Measurements from ENCODE around the gene INTS11.

Gene INTS11

DNA sequence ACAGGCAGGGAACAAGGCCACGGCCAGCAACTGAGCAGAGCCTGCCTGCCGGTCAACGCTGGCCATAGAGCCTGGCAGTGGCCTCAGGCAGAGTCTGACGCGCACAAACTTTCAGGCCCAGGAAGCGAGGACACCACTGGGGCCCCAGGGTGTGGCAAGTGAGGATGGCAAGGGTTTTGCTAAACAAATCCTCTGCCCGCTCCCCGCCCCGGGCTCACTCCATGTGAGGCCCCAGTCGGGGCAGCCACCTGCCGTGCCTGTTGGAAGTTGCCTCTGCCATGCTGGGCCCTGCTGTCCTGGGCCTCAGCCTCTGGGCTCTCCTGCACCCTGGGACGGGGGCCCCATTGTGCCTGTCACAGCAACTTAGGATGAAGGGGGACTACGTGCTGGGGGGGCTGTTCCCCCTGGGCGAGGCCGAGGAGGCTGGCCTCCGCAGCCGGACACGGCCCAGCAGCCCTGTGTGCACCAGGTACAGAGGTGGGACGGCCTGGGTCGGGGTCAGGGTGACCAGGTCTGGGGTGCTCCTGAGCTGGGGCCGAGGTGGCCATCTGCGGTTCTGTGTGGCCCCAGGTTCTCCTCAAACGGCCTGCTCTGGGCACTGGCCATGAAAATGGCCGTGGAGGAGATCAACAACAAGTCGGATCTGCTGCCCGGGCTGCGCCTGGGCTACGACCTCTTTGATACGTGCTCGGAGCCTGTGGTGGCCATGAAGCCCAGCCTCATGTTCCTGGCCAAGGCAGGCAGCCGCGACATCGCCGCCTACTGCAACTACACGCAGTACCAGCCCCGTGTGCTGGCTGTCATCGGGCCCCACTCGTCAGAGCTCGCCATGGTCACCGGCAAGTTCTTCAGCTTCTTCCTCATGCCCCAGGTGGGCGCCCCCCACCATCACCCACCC, 6.9 kb upstream of the INTS11 start, which contains the start of gene TAS1R3:
Gene TAS1R3 (plus strand): TSS at position 213 of the 898 bp plus-strand sequence. CDS start 66 bp downstream, at position 279.
- no peak for DNase-seq (ENCODE audit: low read depth)
- no peak within 1 kb of the TSS for H3K4me3 ChIP-seq (ENCODE audit: low read length)
- no peak for TF ChIP-seq CTCF (conservative IDR thresholded peaks at IDR 0.05; ENCODE audit: low read depth, low read length)

DNA sequence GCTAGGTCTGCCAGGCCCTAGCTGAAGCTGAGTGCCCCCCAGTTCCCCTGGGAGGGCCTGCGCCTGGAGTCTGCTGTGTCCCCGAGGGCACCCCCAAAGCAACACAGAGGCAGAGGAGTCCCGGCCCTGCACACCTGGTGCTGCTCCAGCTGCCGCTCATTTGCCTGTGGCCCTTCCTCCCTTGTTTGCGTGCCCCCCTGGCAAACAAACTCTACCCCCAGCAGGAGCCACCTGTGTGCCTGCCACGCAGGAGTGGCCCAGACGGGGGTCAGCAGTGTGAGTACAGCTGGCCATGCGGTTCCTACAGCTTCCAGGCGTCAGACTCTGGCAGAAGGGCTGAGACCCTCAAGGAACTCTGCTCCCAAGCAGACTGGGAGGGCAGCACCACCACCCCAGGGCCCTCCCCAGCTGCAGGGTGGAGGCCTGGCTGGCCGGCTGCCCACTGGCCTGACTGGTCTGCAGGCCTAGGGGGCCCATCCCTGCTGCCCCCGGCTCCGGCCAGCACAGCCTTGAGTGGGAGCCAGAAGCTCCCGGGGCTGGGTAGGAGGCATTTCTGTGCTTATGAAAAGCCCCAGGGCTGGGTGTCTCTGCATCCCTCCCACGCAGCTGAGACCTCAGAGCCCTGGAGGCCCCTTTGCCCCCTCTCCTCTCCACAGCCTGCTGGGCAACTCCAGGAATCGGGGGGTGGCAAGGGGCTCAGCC, 6.1 kb upstream of the INTS11 start:
- DNase-seq (ENCODE audit: low read depth) = no peak
- H3K4me3 ChIP-seq (ENCODE audit: low read length) = no peak overlapping the region
- TF ChIP-seq CTCF (conservative IDR thresholded peaks at IDR 0.05; ENCODE audit: low read depth, low read length) = no peak

DNA sequence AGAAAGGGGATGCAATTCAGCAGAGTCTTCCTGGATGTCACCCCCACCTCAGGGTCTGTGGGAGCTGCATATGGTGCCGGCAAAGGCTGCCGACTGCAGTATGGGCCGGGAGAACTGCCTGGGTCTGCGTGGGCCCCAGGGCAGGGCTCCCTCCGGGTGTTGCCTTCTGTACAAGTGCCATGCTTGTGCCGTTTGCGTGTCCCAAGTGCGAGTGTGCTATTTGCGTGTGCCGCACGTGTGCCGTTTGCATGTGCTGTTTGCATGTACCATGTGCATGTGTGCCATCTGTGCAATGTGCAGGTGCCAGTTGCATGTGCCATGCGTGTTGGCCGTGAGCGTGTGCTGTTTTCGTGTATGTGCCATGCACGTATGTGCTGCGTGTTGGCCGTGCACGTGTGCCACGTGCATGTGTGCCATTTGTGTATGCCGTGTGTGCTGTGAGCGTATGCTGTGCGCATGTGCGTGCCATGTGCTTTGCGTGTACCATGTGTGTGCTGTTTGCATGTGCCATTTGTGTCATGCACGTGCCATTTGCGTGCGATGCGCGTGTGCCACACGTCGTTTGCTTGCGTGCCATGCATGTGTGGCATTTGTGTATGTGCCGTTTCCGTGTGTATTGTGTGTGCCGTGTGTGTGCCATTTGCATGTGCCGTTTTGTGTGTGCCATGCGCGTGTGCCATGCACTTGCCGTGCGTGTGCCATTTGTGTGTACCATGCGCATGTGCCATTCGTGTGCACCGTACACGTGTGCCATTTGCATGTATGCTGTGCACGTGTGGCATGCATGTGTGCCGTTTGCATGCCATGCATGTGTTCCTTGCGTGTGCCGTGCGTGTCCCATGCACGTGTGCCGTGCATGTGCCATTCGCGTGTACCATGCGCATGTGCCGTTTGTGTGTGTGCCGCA, 5.1 kb upstream of the INTS11 start:
- no peak overlapping the region for H3K4me3 ChIP-seq (ENCODE audit: low read length)
- DNase-seq (ENCODE audit: low read depth) = no peak
- TF ChIP-seq CTCF (conservative IDR thresholded peaks at IDR 0.05; ENCODE audit: low read depth, low read length) = no peak

DNA sequence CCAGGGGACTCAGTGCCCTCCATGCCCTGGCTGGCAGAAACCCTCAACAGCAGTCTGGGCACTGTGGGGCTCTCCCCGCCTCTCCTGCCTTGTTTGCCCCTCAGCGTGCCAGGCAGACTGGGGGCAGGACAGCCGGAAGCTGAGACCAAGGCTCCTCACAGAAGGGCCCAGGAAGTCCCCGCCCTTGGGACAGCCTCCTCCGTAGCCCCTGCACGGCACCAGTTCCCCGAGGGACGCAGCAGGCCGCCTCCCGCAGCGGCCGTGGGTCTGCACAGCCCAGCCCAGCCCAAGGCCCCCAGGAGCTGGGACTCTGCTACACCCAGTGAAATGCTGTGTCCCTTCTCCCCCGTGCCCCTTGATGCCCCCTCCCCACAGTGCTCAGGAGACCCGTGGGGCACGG, 3.8 kb upstream of the INTS11 start:
- no peak overlapping the region for H3K4me3 ChIP-seq (ENCODE audit: low read length)
- no peak for DNase-seq (ENCODE audit: low read depth)
- no peak for TF ChIP-seq CTCF (conservative IDR thresholded peaks at IDR 0.05; ENCODE audit: low read depth, low read length)

- no peak for DNase-seq (ENCODE audit: low read depth)
- TF ChIP-seq CTCF (conservative IDR thresholded peaks at IDR 0.05; ENCODE audit: low read depth, low read length) = no peak
- no peak overlapping the region for H3K4me3 ChIP-seq (ENCODE audit: low read length)
Measured at GRCh38 chr1:1327291-1327690, 2.8 kb upstream of the INTS11 start.

DNA sequence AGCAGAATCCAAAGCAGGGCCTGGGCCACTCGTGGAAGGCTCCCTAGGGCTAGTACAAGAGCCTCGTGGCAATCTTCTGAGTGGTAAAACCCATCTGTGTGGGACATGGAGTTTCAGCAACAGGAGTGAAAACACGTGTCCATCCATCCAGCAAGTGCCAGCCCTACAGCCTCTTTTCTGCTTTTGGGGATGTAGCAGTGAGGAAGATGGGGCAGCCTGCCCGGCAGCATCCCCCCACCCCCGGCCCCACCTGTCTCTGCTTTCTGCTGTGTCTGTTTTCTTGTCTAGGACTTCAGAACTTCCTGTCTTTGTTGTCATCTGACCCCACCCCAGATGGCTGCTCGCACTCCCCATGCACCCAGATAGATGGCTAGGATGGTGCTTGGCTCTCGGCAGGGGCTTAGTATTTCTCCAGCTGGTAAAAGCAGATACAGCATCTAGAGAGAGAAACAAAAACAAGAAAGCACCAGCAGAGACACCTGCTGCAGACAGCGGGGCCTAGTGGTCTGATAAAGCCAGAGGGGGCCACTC, 1.7 kb upstream of the INTS11 start:
- TF ChIP-seq CTCF (conservative IDR thresholded peaks at IDR 0.05; ENCODE audit: low read depth, low read length) = no peak
- H3K4me3 ChIP-seq (ENCODE audit: low read length) = no peak overlapping the region
- no peak for DNase-seq (ENCODE audit: low read depth)

All from retinal pigment epithelial cell (primary cell).